PC-3 (cell line): ENCODE results near the gene YPEL3. TPM values are rescaled to one million over a fixed set of nuclear protein-coding genes. Genes with fewer than 3 reads are reported as not detected.

Experiments
- ATAC-seq: fragments of 200-7000 bp; cut with Tn5 transposase; 2 replicates; pipeline ENCODE4 v1.9.1; 2020; ENCODE audit warnings: mild to moderate bottlenecking, moderate library complexity
- BruUV-seq: library from RNA; stranded (reverse); fragments of 400-500 nt; replicated peaks from 2 replicates; lab custom pipeline; 2021; lab: Mats Ljungman, UMichigan
- CTCF ChIA-PET: fragments of 300-600 bp; sonication (Branson Sonifier 250); formaldehyde crosslinking; loops from one replicate; lab custom pipeline; 2022; ENCODE audit warnings: antibody characterized with exemption; lab: Charles Lee
- POLR2A ChIA-PET: fragments of 300-600 bp; sonication (Branson Sonifier 250); formaldehyde crosslinking; loops from one replicate; lab custom pipeline; 2022; ENCODE audit warnings: antibody characterized with exemption; ENCODE audit not compliant: unreplicated experiment; lab: Charles Lee
- DNase-seq: peaks from one replicate; pipeline ENCODE4 v3.0.0-alpha.2; 2015
- H2AFZ ChIP-seq: fragments of 300-600 bp; sonication (generic); 2 replicates; pipeline ENCODE4 v1.6.0; 2016; ENCODE audit warnings: antibody characterized with exemption, low read length
- H3F3A ChIP-seq: fragments of 300-600 bp; sonication (generic); one replicate; pipeline ENCODE4 v1.6.0; 2017; ENCODE audit warnings: antibody characterized with exemption, low read length, control low read depth, mild to moderate bottlenecking; ENCODE audit not compliant: unreplicated experiment
- H3K27ac ChIP-seq: fragments of 300-600 bp; sonication (generic); 2 replicates; pipeline ENCODE4 v1.5.1; 2016; ENCODE audit warnings: mild to moderate bottlenecking, low read length
- H3K27me3 ChIP-seq: fragments of 300-600 bp; sonication (generic); 2 replicates; pipeline ENCODE4 v1.6.1; 2016; ENCODE audit warnings: low read length, mixed read lengths
- H3K36me3 ChIP-seq: fragments of 300-600 bp; sonication (generic); 2 replicates; pipeline ENCODE4 v1.6.1; 2016; ENCODE audit warnings: low read depth, mixed run types, low read length, mixed read lengths
- H3K4me1 ChIP-seq: fragments of 300-600 bp; sonication (generic); 2 replicates; pipeline ENCODE4 v1.5.1; 2016; ENCODE audit warnings: low read length; ENCODE audit not compliant: insufficient read depth
- H3K4me2 ChIP-seq: fragments of 300-600 bp; sonication (generic); 2 replicates; pipeline ENCODE4 v1.6.0; 2016; ENCODE audit warnings: low read length
- H3K4me3 ChIP-seq: fragments of 300-600 bp; sonication (generic); 2 replicates; pipeline ENCODE4 v1.5.1; 2016; ENCODE audit warnings: mild to moderate bottlenecking, low read length, mixed read lengths
- H3K79me2 ChIP-seq: fragments of 300-600 bp; sonication (generic); 2 replicates; pipeline ENCODE4 v1.6.1; 2017; ENCODE audit warnings: low read length, mixed read lengths
- H3K9ac ChIP-seq: fragments of 300-600 bp; sonication (generic); 2 replicates; pipeline ENCODE4 v1.6.0; 2016; ENCODE audit warnings: mild to moderate bottlenecking, low read length
- H3K9me2 ChIP-seq: fragments of 300-600 bp; sonication (generic); replicated peaks from 2 replicates; pipeline ENCODE4 v1.6.1; 2016; ENCODE audit warnings: mixed run types, low read length, mixed read lengths
- H3K9me3 ChIP-seq: fragments of 300-600 bp; sonication (generic); 2 replicates; pipeline ENCODE4 v1.6.1; 2016; ENCODE audit warnings: low read length, mixed read lengths
- H4K20me1 ChIP-seq: fragments of 300-600 bp; sonication (generic); 2 replicates; pipeline ENCODE4 v1.6.1; 2016; ENCODE audit warnings: low read length, mixed read lengths
- CTCF ChIP-seq: fragments of 300-600 bp; sonication (generic); conservative IDR thresholded peaks from 2 replicates; pipeline ENCODE4 v1.5.1; 2017; ENCODE audit warnings: antibody characterized with exemption, low read depth, mild to moderate bottlenecking, low read length
- EZH2 ChIP-seq: fragments of 300-600 bp; sonication (generic); IDR thresholded peaks from one replicate; pipeline ENCODE4 v1.6.1; 2017; ENCODE audit warnings: antibody characterized with exemption, mild to moderate bottlenecking, low read length; ENCODE audit not compliant: unreplicated experiment
- EZH2phosphoT487 ChIP-seq: fragments of 300-600 bp; sonication (generic); IDR thresholded peaks from 2 replicates; pipeline ENCODE4 v1.6.1; 2018; ENCODE audit warnings: mild to moderate bottlenecking, antibody characterized with exemption, low read length, borderline replicate concordance
- intact Hi-C: fragments of 100-400 bp; cut with micrococcal nuclease; formaldehyde crosslinking; loops from 2 replicates; pipeline ENCODE4 v1.9.0; 2023
- total RNA-seq: library from RNA; depleted of rRNA; stranded (reverse); fragments of >200 nt; gene quantifications from 2 replicates; pipeline ENCODE4 v1.2.3, GENCODE V29; 2014

Gene YPEL3
- total RNA-seq, 1 experiment from 2014 or later, result 7.7 TPM

DNA sequence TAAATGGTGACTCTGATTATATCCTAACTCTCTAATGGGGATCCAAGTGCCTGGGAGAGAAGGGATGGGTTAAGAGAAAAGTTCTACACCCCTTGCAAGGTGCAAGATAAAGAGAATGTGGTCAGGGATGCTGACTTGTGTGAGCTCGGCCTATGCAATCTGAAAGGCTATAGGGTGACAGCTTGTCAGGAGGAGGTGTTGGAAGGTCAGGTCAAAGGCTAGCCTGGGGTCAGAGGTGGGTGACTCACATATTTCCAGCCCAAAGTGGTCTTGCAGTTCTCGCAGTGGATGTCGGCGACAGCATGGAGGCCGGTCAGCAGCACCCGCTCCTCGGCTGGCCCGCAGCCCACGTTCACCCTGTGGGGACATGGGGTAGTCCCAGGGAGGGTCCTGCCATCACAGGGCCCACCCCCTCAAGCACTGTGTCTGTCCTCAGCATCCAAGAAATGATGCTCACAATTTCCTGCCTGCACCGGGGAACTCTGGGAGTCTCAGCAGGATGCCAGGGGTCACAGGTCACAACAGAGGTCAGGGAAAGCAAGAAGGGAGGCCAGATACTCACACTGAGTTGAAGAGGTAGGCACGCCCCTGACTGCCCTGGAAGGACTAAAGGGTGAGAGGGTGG lies 1.4 kb downstream of the YPEL3 start:
- H3K4me2 ChIP-seq, result no peak overlapping the region
- POLR2A ChIA-PET, result no interaction called here
- no peaks in the 10 kb centered on the region for H3K27me3 ChIP-seq
- no peak overlapping the region for H3K9ac ChIP-seq
- peaks cover 5% of the 10 kb centered on the region; the same call in 1 of the 2 replicates for H3K9me3 ChIP-seq
- no peaks in the 10 kb centered on the region for H4K20me1 ChIP-seq
- TF ChIP-seq EZH2phosphoT487 (no peak), CTCF (no peak), EZH2 (no peak)
- no peak for ATAC-seq
- BruUV-seq, result no TSS peak
- H3K4me1 ChIP-seq, result peaks cover 25% of the 10 kb centered on the region
- CTCF ChIA-PET, result no interaction called here
- intact Hi-C loops, result no loop called here
- H3K9me2 ChIP-seq, result no peaks in the 10 kb centered on the region
- no peak for DNase-seq
- H3K36me3 ChIP-seq, result no peaks in the 10 kb centered on the region; the same call in 1 of the 2 replicates
- no peaks in the 10 kb centered on the region for H3K79me2 ChIP-seq
- no peak overlapping the region for H2AFZ ChIP-seq
- H3K27ac ChIP-seq, result no peak overlapping the region
- peaks cover 8% of the 10 kb centered on the region for H3F3A ChIP-seq
- no peak overlapping the region for H3K4me3 ChIP-seq

GRCh38 chr16:30092373-30093010 lies 3.5 kb downstream of the YPEL3 start:
- H3K36me3 ChIP-seq, result no peaks in the 10 kb centered on the region; the same call in 1 of the 2 replicates
- ATAC-seq (no peak; the same call in 1 of the 2 replicates), DNase-seq (peak; percentile 45)
- H3K9me2 ChIP-seq, result no peaks in the 10 kb centered on the region
- POLR2A ChIA-PET, result no interaction called here
- H4K20me1 ChIP-seq, result no peaks in the 10 kb centered on the region
- TF ChIP-seq EZH2phosphoT487 (no peak), CTCF (peak; percentile 41)
- peak overlapping the region; percentile 27; the same call in 1 of the 2 replicates for H3K27ac ChIP-seq
- H3K9me3 ChIP-seq, result peaks cover 5% of the 10 kb centered on the region; the same call in 1 of the 2 replicates
- peaks cover 8% of the 10 kb centered on the region for H3F3A ChIP-seq
- peaks cover 31% of the 10 kb centered on the region for H3K4me1 ChIP-seq
- no peaks in the 10 kb centered on the region for H3K27me3 ChIP-seq
- CTCF ChIA-PET, result interaction anchor here (0.6 to 1.7 kb wide), 4 partner anchors 11 to 37 kb away, joined by 3 to 13 read pairs (median 4); no protein-coding TSS in a partner anchor
- H3K9ac ChIP-seq, result peak overlapping the region; percentile 67
- peak overlapping the region; percentile 78 for H3K4me3 ChIP-seq
- peak overlapping the region; percentile 94 for H2AFZ ChIP-seq
- H3K4me2 ChIP-seq, result peak overlapping the region; percentile 98
- no peaks in the 10 kb centered on the region for H3K79me2 ChIP-seq
- intact Hi-C loops, result no loop called here
- no TSS peak for BruUV-seq
